ENCODE measurements around the gene HSD11B1L.

The HSD11B1L gene

DNA sequence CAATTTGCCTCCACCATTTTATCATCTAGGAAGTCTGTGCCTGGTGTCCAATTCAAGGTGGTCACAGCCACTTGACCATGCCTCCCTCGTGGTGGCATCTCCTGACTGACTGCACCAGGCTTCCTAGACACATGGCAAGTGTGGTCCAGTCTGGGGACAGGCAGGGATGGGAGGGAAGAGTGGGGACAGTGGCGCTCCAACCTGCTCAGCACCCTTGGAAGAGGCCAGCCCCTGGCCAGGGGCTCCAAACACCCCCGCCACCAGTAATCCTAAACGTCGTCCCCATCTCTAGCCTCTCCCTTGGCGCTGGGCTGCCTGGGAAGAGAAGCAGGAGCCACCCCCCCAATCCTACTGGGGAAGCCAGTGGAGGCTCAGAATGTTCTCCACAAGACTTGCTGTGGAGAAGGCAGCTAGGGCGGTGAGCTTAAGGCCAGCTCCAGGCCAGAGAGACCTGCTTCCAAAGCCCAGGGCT lies 11.9 kb downstream of the HSD11B1L start:
- peaks cover 68% of the 10 kb centered on the region for H3K36me3 ChIP-seq (ENCODE audit: insufficient read depth, low read length)
- H3K27ac ChIP-seq = peak overlapping the region; percentile 57
- TF ChIP-seq POLR2AphosphoS5 (IDR thresholded peaks at IDR 0.05; ENCODE audit: borderline replicate concordance, low read depth, low read length) (no peak; the same call in 1 of the 2 replicates), FOXP2 (optimal IDR thresholded peaks at IDR 0.05; ENCODE audit: control extremely low read depth, extremely low read length, insufficient read depth) (no peak), EZH2 (IDR thresholded peaks at IDR 0.05) (no peak)
- no peaks in the 10 kb centered on the region for H3K9me3 ChIP-seq (ENCODE audit: low read depth, low read length)
- peak overlapping the region; percentile 100 for H3K4me3 ChIP-seq
- DNase-seq (ENCODE audit: low read depth, low spot score) = no peak
- no peak overlapping the region for H3K9ac ChIP-seq (ENCODE audit: insufficient read length)

DNA sequence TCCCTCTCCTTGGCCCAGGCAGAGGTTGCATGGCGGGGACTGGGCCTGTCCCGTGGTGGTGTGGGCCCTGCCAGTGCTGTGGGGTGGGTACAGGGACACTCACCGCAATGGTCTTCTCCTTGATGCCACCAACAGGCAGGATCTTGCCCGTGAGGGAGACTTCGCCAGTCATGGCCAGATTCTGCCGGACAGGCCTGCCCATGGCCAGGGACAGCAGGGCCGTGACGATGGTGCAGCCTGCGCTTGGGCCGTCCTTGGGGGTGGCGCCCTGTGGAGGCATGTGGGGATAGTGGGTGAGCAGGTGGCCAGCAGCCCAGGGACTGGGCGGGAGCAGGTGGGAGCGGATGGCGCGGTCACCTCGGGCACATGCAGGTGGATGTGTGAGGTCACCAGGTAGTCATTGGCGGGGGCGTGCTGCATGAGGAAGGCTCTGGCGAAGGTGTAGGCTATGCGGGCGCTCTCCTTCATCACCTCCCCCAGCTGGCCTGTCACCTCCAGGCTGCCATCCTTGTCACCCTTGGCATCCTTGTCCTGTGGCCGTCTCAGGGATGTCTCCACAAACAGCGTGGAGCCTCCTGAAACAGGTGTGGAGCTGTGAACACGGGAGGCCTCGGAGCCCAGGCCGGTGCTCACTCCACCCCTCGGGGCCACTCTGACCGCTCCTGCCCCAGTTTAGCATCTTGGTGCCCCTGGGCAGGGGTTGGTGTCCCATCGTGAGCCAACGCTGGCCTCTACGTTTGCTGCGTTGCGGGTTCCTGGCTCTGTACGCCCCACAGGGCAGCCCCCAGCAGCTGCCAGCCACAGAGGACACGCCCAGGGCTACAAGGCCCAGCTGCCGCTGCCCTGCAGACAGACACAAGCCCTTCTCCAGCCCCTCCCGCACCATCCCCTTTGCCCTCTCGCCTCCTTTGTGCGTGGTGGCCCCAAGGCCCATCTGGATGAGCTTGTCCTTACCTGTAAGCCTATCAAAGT lies 12.7 kb downstream of the HSD11B1L start:
- H3K4me3 ChIP-seq = no peak overlapping the region
- no peak overlapping the region for H3K9ac ChIP-seq (ENCODE audit: insufficient read length)
- H3K27ac ChIP-seq = peak overlapping the region; percentile 57; the same call in 1 of the 2 replicates
- peaks cover 72% of the 10 kb centered on the region for H3K36me3 ChIP-seq (ENCODE audit: insufficient read depth, low read length)
- TF ChIP-seq EZH2 (IDR thresholded peaks at IDR 0.05) (no peak), FOXP2 (optimal IDR thresholded peaks at IDR 0.05; ENCODE audit: control extremely low read depth, extremely low read length, insufficient read depth) (no peak), POLR2AphosphoS5 (IDR thresholded peaks at IDR 0.05; ENCODE audit: borderline replicate concordance, low read depth, low read length) (no peak; the same call in 1 of the 2 replicates)
- H3K9me3 ChIP-seq (ENCODE audit: low read depth, low read length) = no peaks in the 10 kb centered on the region
- DNase-seq (ENCODE audit: low read depth, low spot score) = no peak

DNA sequence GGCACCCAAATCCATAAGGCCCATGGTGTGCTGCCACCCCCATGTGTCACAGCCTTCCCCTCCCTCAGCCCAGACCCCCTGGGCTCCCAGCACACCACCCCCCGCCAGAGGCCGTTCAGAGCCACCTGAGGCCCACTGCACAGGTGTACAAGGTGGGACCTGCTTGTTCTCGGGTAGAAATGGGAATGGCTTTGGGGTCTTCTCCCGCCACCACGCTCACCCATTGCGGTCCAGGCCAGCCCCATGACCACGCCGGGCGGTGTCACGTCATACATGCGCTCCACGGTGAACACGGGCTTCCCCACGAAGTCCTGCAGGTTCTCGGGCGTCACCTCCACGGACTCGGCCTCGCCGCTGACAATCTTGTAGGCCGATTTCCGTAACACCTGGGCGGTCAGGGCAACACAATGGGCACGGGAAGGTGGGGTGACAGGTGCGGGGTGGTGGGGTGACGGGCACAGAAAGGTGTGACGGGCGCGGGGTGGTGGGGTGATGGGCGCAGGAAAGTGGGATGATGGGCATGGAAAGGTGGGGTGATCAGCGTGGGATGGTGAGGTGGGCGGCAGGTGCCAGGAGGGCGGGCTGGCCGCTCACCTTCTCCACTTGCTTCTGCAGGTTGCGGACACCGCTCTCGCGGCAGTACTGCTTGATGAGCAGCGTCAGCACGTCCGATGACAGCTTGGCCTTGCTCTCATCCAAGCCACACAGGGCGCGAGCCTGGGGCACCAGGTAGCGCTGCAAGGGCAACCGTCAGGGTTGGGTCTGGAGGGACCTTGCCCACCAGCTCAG lies 13.5 kb downstream of the HSD11B1L start:
- no peak for TF ChIP-seq FOXP2 (optimal IDR thresholded peaks at IDR 0.05; ENCODE audit: control extremely low read depth, extremely low read length, insufficient read depth)
- TF ChIP-seq POLR2AphosphoS5 (IDR thresholded peaks at IDR 0.05; ENCODE audit: borderline replicate concordance, low read depth, low read length) = no peak
- TF ChIP-seq EZH2 (IDR thresholded peaks at IDR 0.05) = no peak
- H3K9ac ChIP-seq (ENCODE audit: insufficient read length) = no peak overlapping the region
- peaks cover 81% of the 10 kb centered on the region for H3K36me3 ChIP-seq (ENCODE audit: insufficient read depth, low read length)
- no peaks in the 10 kb centered on the region for H3K9me3 ChIP-seq (ENCODE audit: low read depth, low read length)
- no peak for DNase-seq (ENCODE audit: low read depth, low spot score)
- no peak overlapping the region for H3K27ac ChIP-seq
- H3K4me3 ChIP-seq = no peak overlapping the region

DNA sequence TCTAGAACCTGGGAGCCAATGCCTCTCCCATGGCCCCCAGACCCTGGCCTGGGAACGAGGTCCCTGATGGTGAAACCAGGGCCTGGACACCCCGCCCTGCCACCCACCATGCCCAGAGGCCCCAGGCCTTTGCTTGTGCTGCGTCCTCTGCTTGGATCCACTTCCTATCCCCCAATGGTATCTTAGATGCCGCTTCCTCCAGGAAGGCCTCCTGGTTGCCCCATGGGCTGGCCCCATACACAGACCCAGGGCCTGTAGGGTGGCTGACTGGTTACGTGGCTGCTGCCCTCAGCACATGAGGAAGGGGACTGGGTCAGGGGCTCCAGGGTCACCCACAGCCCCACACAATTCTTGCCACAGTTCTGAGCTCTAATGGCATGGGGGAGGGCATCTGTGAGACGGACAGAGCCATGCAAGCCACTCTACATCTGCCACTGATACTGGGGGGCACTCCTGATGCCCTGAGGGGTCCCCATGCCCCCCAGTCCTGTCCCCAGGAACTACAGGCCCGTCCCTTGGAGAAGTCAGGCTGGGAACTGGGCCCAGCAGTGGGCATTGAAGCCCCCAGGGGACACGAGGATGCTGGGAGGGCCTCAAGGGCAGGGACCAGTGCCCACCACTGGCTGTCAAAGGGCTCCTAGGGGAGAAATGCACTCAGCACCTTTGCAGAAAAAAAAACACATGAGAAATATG lies 14.3 kb downstream of the HSD11B1L start:
- Histone ChIP-seq H3K36me3 (ENCODE audit: insufficient read depth, low read length) (peaks cover 82% of the 10 kb centered on the region), H3K27ac (no peak overlapping the region), H3K9ac (ENCODE audit: insufficient read length) (no peak overlapping the region), H3K4me3 (no peak overlapping the region), H3K9me3 (ENCODE audit: low read depth, low read length) (no peaks in the 10 kb centered on the region)
- DNase-seq (ENCODE audit: low read depth, low spot score) = no peak
- TF ChIP-seq EZH2 (IDR thresholded peaks at IDR 0.05) (no peak), POLR2AphosphoS5 (IDR thresholded peaks at IDR 0.05; ENCODE audit: borderline replicate concordance, low read depth, low read length) (no peak), FOXP2 (optimal IDR thresholded peaks at IDR 0.05; ENCODE audit: control extremely low read depth, extremely low read length, insufficient read depth) (no peak)

DNA sequence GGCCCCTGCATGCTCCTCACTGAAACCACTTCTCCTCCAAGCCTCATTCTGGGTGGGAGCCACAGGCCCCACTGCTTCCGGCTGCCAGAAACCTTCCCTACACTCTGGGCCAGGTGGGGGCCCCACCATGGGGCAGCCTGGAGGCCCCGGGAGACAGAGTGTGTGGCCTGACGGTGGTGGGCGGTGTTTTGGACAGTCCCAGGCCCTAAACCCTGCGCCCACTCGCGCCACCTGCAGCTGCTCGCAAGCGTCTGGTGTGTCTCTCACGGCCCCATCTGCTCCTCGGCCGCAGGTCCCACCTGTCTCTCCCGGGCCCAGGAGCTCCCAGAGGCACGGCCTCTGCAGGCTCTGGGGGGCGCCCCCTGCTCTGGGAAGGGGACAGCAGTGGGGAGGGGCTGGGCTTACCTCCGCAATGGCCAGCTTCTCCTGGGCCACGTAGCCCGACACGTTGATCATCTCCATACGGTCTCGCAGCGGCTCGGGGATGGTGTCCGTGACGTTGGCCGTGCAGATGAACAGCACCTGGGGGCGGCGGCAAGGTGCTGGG lies 14.9 kb downstream of the HSD11B1L start:
- Histone ChIP-seq H3K4me3 (no peak overlapping the region), H3K9ac (ENCODE audit: insufficient read length) (no peak overlapping the region), H3K27ac (no peak overlapping the region), H3K9me3 (ENCODE audit: low read depth, low read length) (no peaks in the 10 kb centered on the region), H3K36me3 (ENCODE audit: insufficient read depth, low read length) (peaks cover 86% of the 10 kb centered on the region)
- no peak for TF ChIP-seq FOXP2 (optimal IDR thresholded peaks at IDR 0.05; ENCODE audit: control extremely low read depth, extremely low read length, insufficient read depth)
- peak; percentile 9; the same call in 1 of the 2 replicates for TF ChIP-seq POLR2AphosphoS5 (IDR thresholded peaks at IDR 0.05; ENCODE audit: borderline replicate concordance, low read depth, low read length)
- DNase-seq (ENCODE audit: low read depth, low spot score) = no peak

DNA sequence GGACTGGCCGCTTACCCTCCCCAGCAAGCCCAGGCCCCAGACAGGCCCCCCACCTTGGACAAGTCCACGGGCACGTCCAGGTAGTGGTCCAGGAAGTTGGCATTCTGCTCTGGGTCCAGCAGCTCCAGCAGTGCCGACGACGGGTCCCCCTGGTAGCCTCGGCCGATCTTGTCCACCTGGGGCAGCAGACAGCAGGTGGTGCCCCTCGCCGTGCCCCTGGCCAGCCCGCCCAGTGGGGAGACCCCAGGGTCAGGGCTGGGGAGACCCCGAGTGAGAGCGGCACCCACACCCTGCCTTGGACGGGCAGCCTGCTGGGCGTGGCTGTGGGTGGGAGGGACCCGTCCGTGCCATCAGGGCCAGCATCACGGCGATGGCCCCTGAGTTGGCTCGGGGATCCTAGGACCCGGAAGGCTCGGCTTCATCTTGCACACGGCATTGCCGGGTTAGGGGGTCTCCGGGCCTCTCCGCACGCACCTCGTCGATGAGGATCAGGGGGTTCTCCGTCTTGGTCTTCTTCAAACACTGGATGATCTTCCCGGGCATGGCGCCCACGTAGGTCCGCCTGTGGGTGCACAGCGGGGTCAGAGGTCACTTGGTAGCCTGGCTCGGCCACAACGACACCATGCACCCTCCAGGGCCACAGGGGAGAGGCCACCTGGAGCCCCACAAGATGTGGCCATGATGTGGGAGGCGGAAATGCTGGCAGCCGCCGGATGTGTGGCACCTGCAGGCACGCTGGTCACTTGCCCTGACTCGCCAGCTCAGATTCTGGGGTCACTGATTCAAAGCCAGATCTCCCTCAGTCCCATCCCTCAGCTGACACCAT lies 15.6 kb downstream of the HSD11B1L start:
- TF ChIP-seq FOXP2 (optimal IDR thresholded peaks at IDR 0.05; ENCODE audit: control extremely low read depth, extremely low read length, insufficient read depth) (no peak), POLR2AphosphoS5 (IDR thresholded peaks at IDR 0.05; ENCODE audit: borderline replicate concordance, low read depth, low read length) (no peak; the same call in 1 of the 2 replicates), EZH2 (IDR thresholded peaks at IDR 0.05) (no peak)
- Histone ChIP-seq H3K9ac (ENCODE audit: insufficient read length) (no peak overlapping the region), H3K36me3 (ENCODE audit: insufficient read depth, low read length) (peaks cover 85% of the 10 kb centered on the region), H3K27ac (no peak overlapping the region), H3K9me3 (ENCODE audit: low read depth, low read length) (no peaks in the 10 kb centered on the region), H3K4me3 (no peak overlapping the region)
- DNase-seq (ENCODE audit: low read depth, low spot score) = no peak

Measured in SK-N-MC (cell line).